ENCODE data around the gene SMNDC1.

GRCh38 chr10:110330675-110331074 lies 26.0 kb upstream of the SMNDC1 start:
- no peak for TF ChIP-seq CTCF (IDR thresholded peaks at IDR 0.05)
- no peak for TF ChIP-seq EP300 (IDR thresholded peaks at IDR 0.05)

Data from esophagus muscularis mucosa (tissue), 3 donors.